LNCaP clone FGC (cell line): Measurements from ENCODE around the gene ANKRD18A.

Experiments
- DNase-seq: peaks from one replicate; pipeline ENCODE4 v3.0.0-alpha.2; 2011; ENCODE audit warnings: low read depth
- H3K4me3 ChIP-seq: 2 replicates; pipeline ENCODE4 v1.5.1; 2011; ENCODE audit warnings: mild to moderate bottlenecking, low read depth, low read length, control low read depth
- CTCF ChIP-seq: IDR thresholded peaks from 2 replicates; pipeline ENCODE4 v1.5.1; 2012; ENCODE audit warnings: mild to moderate bottlenecking; ENCODE audit not compliant: control insufficient read depth, insufficient read depth; ENCODE audit errors: extremely low read depth

ANKRD18A gene

GRCh38 chr9:38652044-38652443 is 31.6 kb upstream of the ANKRD18A start:
- no peak for TF ChIP-seq CTCF
- DNase-seq = no peak
- H3K4me3 ChIP-seq = no peak overlapping the region

GRCh38 chr9:38651400-38652042 is 31.1 kb upstream of the ANKRD18A start:
- TF ChIP-seq CTCF = no peak
- H3K4me3 ChIP-seq = no peak overlapping the region
- DNase-seq = no peak

- TF ChIP-seq CTCF = no peak
- DNase-seq = no peak
Observed at GRCh38 chr9:38650564-38650963, 30.2 kb upstream of the ANKRD18A start.

GRCh38 chr9:38649731-38650363 is 29.5 kb upstream of the ANKRD18A start:
- no peak for TF ChIP-seq CTCF
- no peak overlapping the region for H3K4me3 ChIP-seq
- no peak for DNase-seq

More at GRCh38 chr9:38650564-38650963, 30.2 kb upstream of the ANKRD18A start:
- H3K4me3 ChIP-seq = no peak overlapping the region

- no peak overlapping the region for H3K4me3 ChIP-seq
- DNase-seq = no peak
- TF ChIP-seq CTCF = no peak
Observed at GRCh38 chr9:38644601-38645000, 24.2 kb upstream of the ANKRD18A start.

- TF ChIP-seq CTCF = no peak
- no peak for DNase-seq
Observed at GRCh38 chr9:38643815-38644173, 23.4 kb upstream of the ANKRD18A start.

More at GRCh38 chr9:38643815-38644173, 23.4 kb upstream of the ANKRD18A start:
- H3K4me3 ChIP-seq = no peak overlapping the region
